ENCODE measurements around the gene TMEM163. TPM values are rescaled to one million over a fixed set of nuclear protein-coding genes. Genes with fewer than 3 reads are reported as not detected.

The TMEM163 gene
- total RNA-seq, 2 experiments from 2014 or later, result not detected

DNA sequence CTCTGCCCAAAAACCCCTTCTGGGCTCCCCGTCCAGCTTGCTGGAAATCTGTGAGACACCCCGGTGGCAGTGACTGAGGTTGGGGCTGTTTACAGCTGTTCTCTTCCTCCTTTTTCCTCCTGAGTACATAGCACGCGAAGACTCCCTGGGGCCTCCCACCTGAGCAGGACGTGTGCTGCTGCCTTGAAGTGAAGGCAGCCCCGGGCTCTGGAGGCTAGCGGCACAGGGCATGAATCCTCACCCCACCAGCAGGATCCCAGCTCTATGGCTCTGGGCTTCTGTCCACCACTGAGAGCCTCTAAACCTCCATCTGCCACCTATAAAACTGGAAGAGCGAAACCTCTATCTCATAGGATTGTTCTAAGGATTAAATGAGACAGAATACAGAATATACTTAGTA lies 182.5 kb downstream of the TMEM163 start:
- POLR2A ChIA-PET, result no interaction called here
- TF ChIP-seq, protein P1, sequence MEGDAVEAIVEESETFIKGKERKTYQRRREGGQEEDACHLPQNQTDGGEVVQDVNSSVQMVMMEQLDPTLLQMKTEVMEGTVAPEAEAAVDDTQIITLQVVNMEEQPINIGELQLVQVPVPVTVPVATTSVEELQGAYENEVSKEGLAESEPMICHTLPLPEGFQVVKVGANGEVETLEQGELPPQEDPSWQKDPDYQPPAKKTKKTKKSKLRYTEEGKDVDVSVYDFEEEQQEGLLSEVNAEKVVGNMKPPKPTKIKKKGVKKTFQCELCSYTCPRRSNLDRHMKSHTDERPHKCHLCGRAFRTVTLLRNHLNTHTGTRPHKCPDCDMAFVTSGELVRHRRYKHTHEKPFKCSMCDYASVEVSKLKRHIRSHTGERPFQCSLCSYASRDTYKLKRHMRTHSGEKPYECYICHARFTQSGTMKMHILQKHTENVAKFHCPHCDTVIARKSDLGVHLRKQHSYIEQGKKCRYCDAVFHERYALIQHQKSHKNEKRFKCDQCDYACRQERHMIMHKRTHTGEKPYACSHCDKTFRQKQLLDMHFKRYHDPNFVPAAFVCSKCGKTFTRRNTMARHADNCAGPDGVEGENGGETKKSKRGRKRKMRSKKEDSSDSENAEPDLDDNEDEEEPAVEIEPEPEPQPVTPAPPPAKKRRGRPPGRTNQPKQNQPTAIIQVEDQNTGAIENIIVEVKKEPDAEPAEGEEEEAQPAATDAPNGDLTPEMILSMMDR (IDR thresholded peaks at IDR 0.05), result no peak

DNA sequence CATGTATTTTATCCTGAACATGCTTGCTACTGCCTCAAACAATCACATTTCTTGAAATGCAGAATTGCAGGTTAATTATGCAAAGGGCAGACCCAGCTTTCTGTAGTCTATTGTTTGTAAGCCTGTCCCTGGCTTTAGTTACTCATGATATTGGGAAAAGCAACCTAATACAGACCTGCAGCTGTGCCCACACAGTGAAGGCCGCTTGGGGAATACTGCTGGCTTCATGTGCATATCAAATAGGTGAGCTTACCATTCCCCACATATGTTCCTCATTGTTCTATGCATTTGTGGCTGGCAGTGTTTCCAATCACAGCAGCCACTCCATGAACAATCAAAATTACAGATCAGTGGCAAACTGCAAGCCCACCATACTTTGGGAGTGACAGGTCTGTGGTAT lies 186.3 kb downstream of the TMEM163 start:
- DNase-seq (no peak), ATAC-seq (no peak)
- Mint-ChIP-seq H3K9me3 (no peaks in the 10 kb centered on the region), H3K27me3 (peaks cover 1% of the 10 kb centered on the region), H3K27ac (no peak overlapping the region), H3K36me3 (ENCODE audit: low read depth) (no peaks in the 10 kb centered on the region), H3K4me3 (no peak overlapping the region), H3K4me1 (ENCODE audit: low read depth) (no peaks in the 10 kb centered on the region)
- TF ChIP-seq, protein P1 (IDR thresholded peaks at IDR 0.05), result no peak
- ChIA-PET POLR2A (no interaction called here), CTCF (no interaction called here)
- intact Hi-C loops (cut with micrococcal nuclease), result no loop called here

More for the DNA sequence above, 182.5 kb downstream of the TMEM163 start:
- CTCF ChIA-PET, result no interaction called here
- no peak for ATAC-seq
- no peak overlapping the region for H3K27ac Mint-ChIP-seq
- no peaks in the 10 kb centered on the region for H3K36me3 Mint-ChIP-seq (ENCODE audit: low read depth)
- H3K27me3 Mint-ChIP-seq, result peaks cover 1% of the 10 kb centered on the region
- H3K4me1 Mint-ChIP-seq (ENCODE audit: low read depth), result no peaks in the 10 kb centered on the region
- no peak for DNase-seq
- no peak overlapping the region for H3K4me3 Mint-ChIP-seq
- no peaks in the 10 kb centered on the region for H3K9me3 Mint-ChIP-seq
- intact Hi-C loops (cut with micrococcal nuclease), result no loop called here

- H3K4me3 Mint-ChIP-seq, result no peak overlapping the region
- DNase-seq (no peak), ATAC-seq (no peak)
- peaks cover 6% of the 10 kb centered on the region for H3K27me3 Mint-ChIP-seq
- intact Hi-C loops (cut with micrococcal nuclease), result no loop called here
- ChIA-PET POLR2A (no interaction called here), CTCF (no interaction called here)
- H3K27ac Mint-ChIP-seq, result no peak overlapping the region
- no peaks in the 10 kb centered on the region for H3K36me3 Mint-ChIP-seq (ENCODE audit: low read depth)
- no peaks in the 10 kb centered on the region for H3K4me1 Mint-ChIP-seq (ENCODE audit: low read depth)
- H3K9me3 Mint-ChIP-seq, result no peaks in the 10 kb centered on the region
- TF ChIP-seq, protein P1 (IDR thresholded peaks at IDR 0.05), result no peak
These were observed 191.4 kb downstream of the TMEM163 start for GRCh38 chr2:134527381-134527780.

GRCh38 chr2:134522496-134523455 lies 196.0 kb downstream of the TMEM163 start:
- ATAC-seq, result no peak
- Mint-ChIP-seq H3K27me3 (peaks cover 6% of the 10 kb centered on the region), H3K4me3 (no peak overlapping the region), H3K36me3 (ENCODE audit: low read depth) (no peaks in the 10 kb centered on the region), H3K4me1 (ENCODE audit: low read depth) (no peaks in the 10 kb centered on the region), H3K9me3 (no peaks in the 10 kb centered on the region), H3K27ac (no peak overlapping the region)
- DNase-seq, result no peak
- intact Hi-C loops (cut with micrococcal nuclease), result no loop called here
- ChIA-PET POLR2A (no interaction called here), CTCF (interaction anchor here (0.9 kb wide), 1 partner anchor 36 kb away, joined by 3 read pairs; no protein-coding TSS in a partner anchor)
- TF ChIP-seq, protein P1 (IDR thresholded peaks at IDR 0.05), result no peak

DNA sequence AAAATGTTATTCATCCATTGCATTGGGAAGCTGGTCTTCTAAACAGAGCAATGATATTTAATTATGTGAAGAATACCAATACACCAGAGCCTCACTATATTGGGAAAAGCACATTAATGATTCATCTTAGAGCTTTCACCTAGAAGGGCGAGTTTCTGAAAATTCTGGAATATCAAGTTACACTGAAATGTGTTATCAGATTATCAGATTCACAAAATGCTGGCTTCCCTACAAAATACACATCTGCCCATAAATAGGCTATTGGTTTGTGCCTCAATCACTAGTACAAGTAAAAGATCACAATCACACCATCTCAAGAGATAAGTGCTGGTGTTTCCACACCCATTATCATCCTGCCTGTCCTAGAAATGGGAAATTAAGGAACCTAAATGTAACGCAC lies 200.7 kb downstream of the TMEM163 start:
- no peaks in the 10 kb centered on the region for H3K4me1 Mint-ChIP-seq (ENCODE audit: low read depth)
- CTCF ChIA-PET, result no interaction called here
- POLR2A ChIA-PET, result no interaction called here
- no peak overlapping the region for H3K4me3 Mint-ChIP-seq
- TF ChIP-seq, protein P1 (IDR thresholded peaks at IDR 0.05), result no peak
- H3K9me3 Mint-ChIP-seq, result no peaks in the 10 kb centered on the region
- intact Hi-C loops (cut with micrococcal nuclease), result no loop called here
- H3K27ac Mint-ChIP-seq, result no peak overlapping the region
- H3K27me3 Mint-ChIP-seq, result peaks cover 4% of the 10 kb centered on the region
- ATAC-seq, result no peak
- DNase-seq, result no peak
- no peaks in the 10 kb centered on the region for H3K36me3 Mint-ChIP-seq (ENCODE audit: low read depth)
